Astrocyte (in vitro differentiated cells and primary cell): ENCODE results near the gene PARVB. TPM values are rescaled to one million over a fixed set of nuclear protein-coding genes. Genes with fewer than 3 reads are reported as not detected.

Experiments used
- DNase-seq: peaks from one replicate; pipeline ENCODE4 v3.0.0-alpha.2; 2010; ENCODE audit warnings: low read depth
- FAIRE-seq: peaks from 2 replicates; lab custom pipeline; 2011; peaks lifted over from hg19 to GRCh38; lab: Jason Lieb, UNC
- H2AFZ ChIP-seq: 2 replicates; pipeline ENCODE4 v1.6.0; 2012; ENCODE audit warnings: low read depth, low read length, inconsistent platforms
- H3K27ac ChIP-seq: 2 replicates; pipeline ENCODE4 v1.5.1; 2011; ENCODE audit warnings: low read depth, low read length, inconsistent platforms
- H3K27me3 ChIP-seq: 2 replicates; pipeline ENCODE4 v1.6.0; 2011; ENCODE audit warnings: low read length, inconsistent platforms; ENCODE audit not compliant: insufficient read depth
- H3K36me3 ChIP-seq: 2 replicates; pipeline ENCODE4 v1.5.1; 2011; ENCODE audit warnings: low read length, inconsistent platforms; ENCODE audit not compliant: insufficient read depth
- H3K4me1 ChIP-seq: 2 replicates; pipeline ENCODE4 v1.5.1; 2011; ENCODE audit warnings: low read length, inconsistent platforms; ENCODE audit not compliant: insufficient read depth
- H3K4me2 ChIP-seq: 2 replicates; pipeline ENCODE4 v1.6.0; 2012; ENCODE audit warnings: low read length, inconsistent platforms
- H3K4me3 ChIP-seq: 2 replicates; pipeline ENCODE4 v1.5.1; 2011; ENCODE audit warnings: low read depth, mild to moderate bottlenecking, low read length, inconsistent platforms; ENCODE audit not compliant: insufficient read depth
- H3K79me2 ChIP-seq: 2 replicates; pipeline ENCODE4 v1.6.0; 2012; ENCODE audit warnings: mild to moderate bottlenecking, low read length, inconsistent platforms; ENCODE audit not compliant: insufficient read depth
- H3K9ac ChIP-seq: 2 replicates; pipeline ENCODE4 v1.6.0; 2012; ENCODE audit warnings: mild to moderate bottlenecking, low read length, inconsistent platforms
- H3K9me3 ChIP-seq: 2 replicates; pipeline ENCODE4 v1.5.1; 2012; ENCODE audit warnings: low read depth, mild to moderate bottlenecking, low read length, inconsistent platforms; ENCODE audit not compliant: insufficient read depth
- H4K20me1 ChIP-seq: 2 replicates; pipeline ENCODE4 v1.6.0; 2012; ENCODE audit warnings: low read length, inconsistent platforms; ENCODE audit not compliant: insufficient read depth
- H3K27ac Mint-ChIP-seq: one replicate; pipeline ENCODE4 v1.8.0; 2021; ENCODE audit warnings: mild to moderate bottlenecking, mixed read lengths; ENCODE audit not compliant: unreplicated experiment
- H3K27me3 Mint-ChIP-seq: one replicate; pipeline ENCODE4 v1.8.0; 2021; ENCODE audit warnings: low read depth, mixed read lengths; ENCODE audit not compliant: unreplicated experiment
- H3K36me3 Mint-ChIP-seq: one replicate; pipeline ENCODE4 v1.8.0; 2021; ENCODE audit warnings: low read depth, mixed read lengths; ENCODE audit not compliant: unreplicated experiment
- H3K4me1 Mint-ChIP-seq: one replicate; pipeline ENCODE4 v1.8.0; 2021; ENCODE audit warnings: low read depth, mixed read lengths; ENCODE audit not compliant: unreplicated experiment
- H3K4me3 Mint-ChIP-seq: one replicate; pipeline ENCODE4 v1.8.0; 2021; ENCODE audit warnings: mild to moderate bottlenecking, moderate library complexity, mixed read lengths; ENCODE audit not compliant: unreplicated experiment
- H3K9me3 Mint-ChIP-seq: one replicate; pipeline ENCODE4 v1.8.0; 2021; ENCODE audit warnings: mild to moderate bottlenecking, mixed read lengths; ENCODE audit not compliant: unreplicated experiment
- EZH2 ChIP-seq: IDR thresholded peaks from 2 replicates; pipeline ENCODE4 v1.6.1; 2012; ENCODE audit warnings: mild to moderate bottlenecking, low read length, inconsistent platforms; ENCODE audit not compliant: insufficient read depth
- total RNA-seq: library from RNA; stranded (reverse); gene quantifications from 2 replicates; pipeline ENCODE4 v1.2.1, GENCODE V29; 2021
- TF ChIP-seq, protein P1 (sequence below): IDR thresholded peaks from 2 replicates; pipeline ENCODE4 v1.5.1; 2011; ENCODE audit warnings: low read depth, mild to moderate bottlenecking, inconsistent platforms, low read length, moderate library complexity; ENCODE audit not compliant: insufficient read depth

Gene PARVB
- total RNA-seq, 1 donor from 2014 or later, result 22.0 TPM

- H3K79me2 ChIP-seq, result no peaks in the 10 kb centered on the region
- no peaks in the 10 kb centered on the region for H3K36me3 ChIP-seq
- H3K27me3 ChIP-seq, result no peaks in the 10 kb centered on the region
- Mint-ChIP-seq H3K4me1 (no peaks in the 10 kb centered on the region), H3K36me3 (no peaks in the 10 kb centered on the region), H3K27me3 (peaks cover 24% of the 10 kb centered on the region), H3K4me3 (no peak overlapping the region), H3K27ac (no peak overlapping the region), H3K9me3 (no peaks in the 10 kb centered on the region)
- peaks cover 4% of the 10 kb centered on the region for H3K4me1 ChIP-seq
- no peak for DNase-seq
- no peak for TF ChIP-seq EZH2
- TF ChIP-seq, protein P1, sequence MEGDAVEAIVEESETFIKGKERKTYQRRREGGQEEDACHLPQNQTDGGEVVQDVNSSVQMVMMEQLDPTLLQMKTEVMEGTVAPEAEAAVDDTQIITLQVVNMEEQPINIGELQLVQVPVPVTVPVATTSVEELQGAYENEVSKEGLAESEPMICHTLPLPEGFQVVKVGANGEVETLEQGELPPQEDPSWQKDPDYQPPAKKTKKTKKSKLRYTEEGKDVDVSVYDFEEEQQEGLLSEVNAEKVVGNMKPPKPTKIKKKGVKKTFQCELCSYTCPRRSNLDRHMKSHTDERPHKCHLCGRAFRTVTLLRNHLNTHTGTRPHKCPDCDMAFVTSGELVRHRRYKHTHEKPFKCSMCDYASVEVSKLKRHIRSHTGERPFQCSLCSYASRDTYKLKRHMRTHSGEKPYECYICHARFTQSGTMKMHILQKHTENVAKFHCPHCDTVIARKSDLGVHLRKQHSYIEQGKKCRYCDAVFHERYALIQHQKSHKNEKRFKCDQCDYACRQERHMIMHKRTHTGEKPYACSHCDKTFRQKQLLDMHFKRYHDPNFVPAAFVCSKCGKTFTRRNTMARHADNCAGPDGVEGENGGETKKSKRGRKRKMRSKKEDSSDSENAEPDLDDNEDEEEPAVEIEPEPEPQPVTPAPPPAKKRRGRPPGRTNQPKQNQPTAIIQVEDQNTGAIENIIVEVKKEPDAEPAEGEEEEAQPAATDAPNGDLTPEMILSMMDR, result no peak
- no peak overlapping the region for H3K4me3 ChIP-seq
- no peaks in the 10 kb centered on the region for H3K9me3 ChIP-seq
- FAIRE-seq, result no peak
- H3K9ac ChIP-seq, result no peak overlapping the region
- no peak overlapping the region for H3K27ac ChIP-seq
- H4K20me1 ChIP-seq, result no peaks in the 10 kb centered on the region
- no peak overlapping the region for H2AFZ ChIP-seq
- no peak overlapping the region for H3K4me2 ChIP-seq
Observed at GRCh38 chr22:44170470-44170869, 146.4 kb downstream of the PARVB start.

GRCh38 chr22:44171561-44171960 lies 147.5 kb downstream of the PARVB start:
- no peaks in the 10 kb centered on the region for H3K9me3 Mint-ChIP-seq
- Histone ChIP-seq H3K4me1 (peaks cover 4% of the 10 kb centered on the region), H3K79me2 (no peaks in the 10 kb centered on the region)

DNA sequence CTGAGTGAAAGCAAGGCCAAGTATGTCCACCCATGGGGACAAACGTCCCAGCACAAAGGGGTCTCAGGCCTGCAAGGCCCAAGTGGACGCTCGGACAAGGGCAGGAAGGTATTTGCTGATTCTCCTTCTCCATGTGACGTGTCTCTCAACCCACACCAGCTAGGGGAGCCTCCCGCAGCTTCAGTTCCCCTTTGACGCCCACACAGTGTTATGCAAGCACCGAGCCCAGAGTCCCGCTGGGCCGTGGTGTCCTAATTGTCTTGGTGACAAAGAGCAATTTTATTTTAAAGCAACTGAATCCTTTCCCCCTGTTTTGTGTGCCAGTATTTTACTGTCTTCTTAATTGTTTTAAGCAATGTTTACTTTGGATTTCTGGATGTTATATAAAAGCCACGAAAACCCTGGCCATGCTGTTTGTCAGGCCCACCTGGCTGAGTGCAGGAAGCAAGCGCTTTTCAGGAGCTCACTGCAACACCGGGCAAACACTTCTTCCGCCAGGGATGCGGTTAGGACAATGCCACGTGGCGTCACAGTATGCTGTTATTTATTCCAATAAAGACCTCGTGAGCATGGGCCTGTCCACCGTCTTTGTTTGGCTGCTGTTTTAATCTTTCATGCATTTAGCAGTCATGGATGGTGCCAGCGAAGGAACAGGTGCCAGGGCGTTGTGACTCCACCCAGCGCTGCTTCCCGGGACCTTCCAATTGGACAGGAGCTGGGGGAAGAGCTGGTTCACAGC lies 148.4 kb downstream of the PARVB start:
- FAIRE-seq (no peak), DNase-seq (no peak)
- Histone ChIP-seq H4K20me1 (no peaks in the 10 kb centered on the region), H3K4me1 (peaks cover 4% of the 10 kb centered on the region), H3K27me3 (no peaks in the 10 kb centered on the region), H3K4me3 (no peak overlapping the region), H2AFZ (no peak overlapping the region), H3K4me2 (peak overlapping the region; percentile 25), H3K79me2 (no peaks in the 10 kb centered on the region), H3K27ac (no peak overlapping the region), H3K9ac (no peak overlapping the region), H3K9me3 (no peaks in the 10 kb centered on the region), H3K36me3 (no peaks in the 10 kb centered on the region)
- H3K27me3 Mint-ChIP-seq, result peaks cover 28% of the 10 kb centered on the region
- H3K4me1 Mint-ChIP-seq, result no peaks in the 10 kb centered on the region
- H3K36me3 Mint-ChIP-seq, result no peaks in the 10 kb centered on the region
- no peak for TF ChIP-seq EZH2
- TF ChIP-seq, protein P1, result no peak
- no peak overlapping the region for H3K4me3 Mint-ChIP-seq
- no peak overlapping the region for H3K27ac Mint-ChIP-seq
- no peaks in the 10 kb centered on the region for H3K9me3 Mint-ChIP-seq

More at GRCh38 chr22:44171561-44171960, 147.5 kb downstream of the PARVB start:
- no peak overlapping the region for H3K4me3 Mint-ChIP-seq
- no peak for TF ChIP-seq EZH2
- H3K4me1 Mint-ChIP-seq, result no peaks in the 10 kb centered on the region
- no peak overlapping the region for H3K27ac Mint-ChIP-seq
- no peak overlapping the region for H3K9ac ChIP-seq
- no peak overlapping the region for H3K27ac ChIP-seq
- no peak overlapping the region for H2AFZ ChIP-seq
- H3K36me3 ChIP-seq, result no peaks in the 10 kb centered on the region
- no peaks in the 10 kb centered on the region for H4K20me1 ChIP-seq
- no peak overlapping the region for H3K4me3 ChIP-seq
- no peak overlapping the region for H3K4me2 ChIP-seq
- no peaks in the 10 kb centered on the region for H3K9me3 ChIP-seq
- DNase-seq (no peak), FAIRE-seq (no peak)
- H3K36me3 Mint-ChIP-seq, result no peaks in the 10 kb centered on the region
- peaks cover 28% of the 10 kb centered on the region for H3K27me3 Mint-ChIP-seq
- no peaks in the 10 kb centered on the region for H3K27me3 ChIP-seq
